Right lobe of liver (tissue), 4 donors: ENCODE results near the gene BCL2L1.

Experiments
- POLR2A ChIP-seq: fragments of 450-650 bp; IDR thresholded peaks from one replicate; pipeline ENCODE4 v1.6.1; 2017; ENCODE audit warnings: antibody characterized with exemption, mild to moderate bottlenecking
- TF ChIP-seq, protein P1 (sequence below), 4 donors: fragments of 200-600 bp in 3 of 4; fragments of 450-650 bp in 1 of 4; IDR thresholded peaks; one replicate each; pipeline versions ENCODE4 v1.5.1 to v1.8.0; 2016 to 2022; ENCODE audit warnings: antibody characterized with exemption in 4 of 4, mild to moderate bottlenecking in 2 of 4
- donor health status: DM: no; HTN: no; CAD: no.
- donor health status: DM: no; HTN: no; CAD: no.
- donor health status: DM: no; HTN: yes; CAD: no.

DNA sequence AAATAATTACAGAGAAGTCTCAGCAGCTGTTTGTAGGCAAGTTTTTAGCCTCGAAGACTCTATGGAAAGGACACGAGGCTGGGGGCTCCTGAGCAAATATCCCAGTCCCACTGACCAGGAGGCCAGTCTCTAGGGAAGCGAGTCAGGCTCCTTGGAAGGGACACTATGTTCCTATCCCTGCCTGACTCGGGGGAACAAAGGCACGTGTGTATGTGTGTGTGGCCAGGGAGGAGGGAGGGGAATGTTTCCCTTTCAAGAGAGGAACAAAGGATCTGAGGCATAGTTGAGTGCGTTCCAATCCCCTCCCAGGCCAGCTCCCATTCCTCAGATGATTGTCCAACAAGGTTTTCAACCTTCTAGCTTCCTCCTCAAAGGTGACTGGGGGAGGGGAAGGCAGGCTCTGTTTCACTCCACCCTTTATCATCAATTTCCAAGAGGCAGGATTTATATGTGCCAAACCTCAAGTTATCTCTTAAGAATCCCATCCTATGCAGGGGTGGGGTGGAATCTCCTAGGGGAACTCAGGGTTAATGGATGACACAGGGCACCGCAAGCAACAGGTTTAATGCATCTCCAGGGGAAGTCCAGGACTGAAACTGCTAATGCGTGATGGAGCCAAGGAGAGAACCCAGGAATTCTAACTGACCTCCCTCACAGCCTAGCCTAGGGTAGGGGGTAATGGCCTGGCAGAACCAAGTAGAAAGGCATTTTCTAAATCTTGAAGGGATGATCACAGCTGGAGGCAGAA lies 9.9 kb downstream of the BCL2L1 start:
- TF ChIP-seq POLR2A, result no peak
- TF ChIP-seq, protein P1, sequence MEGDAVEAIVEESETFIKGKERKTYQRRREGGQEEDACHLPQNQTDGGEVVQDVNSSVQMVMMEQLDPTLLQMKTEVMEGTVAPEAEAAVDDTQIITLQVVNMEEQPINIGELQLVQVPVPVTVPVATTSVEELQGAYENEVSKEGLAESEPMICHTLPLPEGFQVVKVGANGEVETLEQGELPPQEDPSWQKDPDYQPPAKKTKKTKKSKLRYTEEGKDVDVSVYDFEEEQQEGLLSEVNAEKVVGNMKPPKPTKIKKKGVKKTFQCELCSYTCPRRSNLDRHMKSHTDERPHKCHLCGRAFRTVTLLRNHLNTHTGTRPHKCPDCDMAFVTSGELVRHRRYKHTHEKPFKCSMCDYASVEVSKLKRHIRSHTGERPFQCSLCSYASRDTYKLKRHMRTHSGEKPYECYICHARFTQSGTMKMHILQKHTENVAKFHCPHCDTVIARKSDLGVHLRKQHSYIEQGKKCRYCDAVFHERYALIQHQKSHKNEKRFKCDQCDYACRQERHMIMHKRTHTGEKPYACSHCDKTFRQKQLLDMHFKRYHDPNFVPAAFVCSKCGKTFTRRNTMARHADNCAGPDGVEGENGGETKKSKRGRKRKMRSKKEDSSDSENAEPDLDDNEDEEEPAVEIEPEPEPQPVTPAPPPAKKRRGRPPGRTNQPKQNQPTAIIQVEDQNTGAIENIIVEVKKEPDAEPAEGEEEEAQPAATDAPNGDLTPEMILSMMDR (IDR thresholded peaks at IDR 0.05), result no peak
